Loucy (cell line): ENCODE results near the gene CC2D2B.
"Not testable (repeated sequence)": the region's sequence is repeated elsewhere in the genome, so short reads cannot be mapped to it uniquely, and the experiment has no call there.

Source experiments
- H2AFZ ChIP-seq: fragments of 200-600 bp; sonication (generic); 2 replicates; pipeline ENCODE4 v1.6.0; 2016; ENCODE audit warnings: antibody characterized with exemption, mild to moderate bottlenecking, low read length, moderate library complexity
- H3F3A ChIP-seq: fragments of 200-600 bp; 2 replicates; pipeline ENCODE4 v1.6.0; 2016; ENCODE audit warnings: antibody characterized with exemption, low read depth, mild to moderate bottlenecking
- H3K27me3 ChIP-seq: fragments of 200-600 bp; sonication (generic); 2 replicates; pipeline ENCODE4 v1.6.1; 2014; ENCODE audit warnings: low read length, mild to moderate bottlenecking; ENCODE audit not compliant: insufficient read depth, poor library complexity, severe bottlenecking
- H3K36me3 ChIP-seq: fragments of 200-600 bp; sonication (generic); 2 replicates; pipeline ENCODE4 v1.6.1; 2016; ENCODE audit warnings: low read length; ENCODE audit not compliant: insufficient read depth
- H3K4me1 ChIP-seq: fragments of 200-600 bp; sonication (generic); 2 replicates; pipeline ENCODE4 v1.5.1; 2014; ENCODE audit warnings: low read length, mild to moderate bottlenecking; ENCODE audit not compliant: insufficient read depth, poor library complexity, severe bottlenecking
- H3K4me2 ChIP-seq: fragments of 200-600 bp; sonication (generic); 2 replicates; pipeline ENCODE4 v1.6.0; 2014; ENCODE audit warnings: antibody characterized with exemption, low read length, low read depth, mild to moderate bottlenecking; ENCODE audit not compliant: poor library complexity, severe bottlenecking
- H3K4me3 ChIP-seq: fragments of 200-600 bp; sonication (generic); 2 replicates; pipeline ENCODE4 v1.5.1; 2014; ENCODE audit warnings: low read length, mild to moderate bottlenecking, mixed read lengths; ENCODE audit not compliant: poor library complexity, severe bottlenecking
- H3K79me2 ChIP-seq: fragments of 200-600 bp; sonication (generic); 2 replicates; pipeline ENCODE4 v1.6.1; 2014; ENCODE audit warnings: low read length; ENCODE audit not compliant: insufficient read depth
- H3K9ac ChIP-seq: fragments of 200-600 bp; sonication (generic); 2 replicates; pipeline ENCODE4 v1.6.0; 2014; ENCODE audit warnings: mild to moderate bottlenecking, low read depth, low read length, moderate library complexity; ENCODE audit not compliant: poor library complexity, severe bottlenecking
- H3K9me2 ChIP-seq: fragments of 200-600 bp; sonication (generic); replicated peaks from 2 replicates; pipeline ENCODE4 v1.6.1; 2016; ENCODE audit warnings: low read depth, low read length, mixed read lengths
- H3K9me3 ChIP-seq: fragments of 200-600 bp; sonication (generic); 2 replicates; pipeline ENCODE4 v1.6.1; 2014; ENCODE audit warnings: mild to moderate bottlenecking, antibody characterized with exemption, low read length, low read depth; ENCODE audit not compliant: insufficient read depth
- H4K20me1 ChIP-seq: fragments of 200-600 bp; sonication (generic); 2 replicates; pipeline ENCODE4 v1.6.0; 2014; ENCODE audit warnings: antibody characterized with exemption, low read length, mild to moderate bottlenecking; ENCODE audit not compliant: insufficient read depth, poor library complexity, severe bottlenecking
- EZH2phosphoT487 ChIP-seq: fragments of 200-600 bp; IDR thresholded peaks from 2 replicates; pipeline ENCODE4 v1.6.1; 2018; ENCODE audit warnings: antibody characterized with exemption, mild to moderate bottlenecking, moderate library complexity, borderline replicate concordance
- TF ChIP-seq, protein P1 (sequence below): fragments of 200-600 bp; sonication (generic); conservative IDR thresholded peaks from 2 replicates; pipeline ENCODE4 v1.5.1; 2014; ENCODE audit warnings: mild to moderate bottlenecking, antibody characterized with exemption, low read length

Gene CC2D2B

DNA sequence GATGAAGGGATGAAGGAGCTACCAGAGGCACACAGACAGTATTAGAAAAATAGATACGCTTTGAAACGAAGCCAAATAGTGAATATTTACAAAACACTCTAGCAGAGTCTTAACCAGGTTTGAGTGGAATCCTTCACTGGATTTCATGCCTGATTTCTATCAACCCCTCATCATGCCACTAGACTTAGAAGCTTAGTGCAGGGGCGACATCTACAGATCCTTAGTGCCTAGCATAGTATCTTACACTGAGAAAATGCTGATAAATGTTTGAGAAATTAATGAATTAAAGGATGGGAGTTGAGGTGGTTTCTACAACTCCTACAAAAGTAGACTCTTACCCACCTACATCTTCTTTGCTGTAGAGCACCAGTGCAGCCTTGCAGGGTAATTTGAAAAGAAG lies 80.9 kb downstream of the CC2D2B start:
- H3K9me2 ChIP-seq = no peaks in the 10 kb centered on the region
- no peaks in the 10 kb centered on the region for H3F3A ChIP-seq
- H3K9me3 ChIP-seq = no peaks in the 10 kb centered on the region
- no peak for TF ChIP-seq EZH2phosphoT487
- TF ChIP-seq, protein P1, sequence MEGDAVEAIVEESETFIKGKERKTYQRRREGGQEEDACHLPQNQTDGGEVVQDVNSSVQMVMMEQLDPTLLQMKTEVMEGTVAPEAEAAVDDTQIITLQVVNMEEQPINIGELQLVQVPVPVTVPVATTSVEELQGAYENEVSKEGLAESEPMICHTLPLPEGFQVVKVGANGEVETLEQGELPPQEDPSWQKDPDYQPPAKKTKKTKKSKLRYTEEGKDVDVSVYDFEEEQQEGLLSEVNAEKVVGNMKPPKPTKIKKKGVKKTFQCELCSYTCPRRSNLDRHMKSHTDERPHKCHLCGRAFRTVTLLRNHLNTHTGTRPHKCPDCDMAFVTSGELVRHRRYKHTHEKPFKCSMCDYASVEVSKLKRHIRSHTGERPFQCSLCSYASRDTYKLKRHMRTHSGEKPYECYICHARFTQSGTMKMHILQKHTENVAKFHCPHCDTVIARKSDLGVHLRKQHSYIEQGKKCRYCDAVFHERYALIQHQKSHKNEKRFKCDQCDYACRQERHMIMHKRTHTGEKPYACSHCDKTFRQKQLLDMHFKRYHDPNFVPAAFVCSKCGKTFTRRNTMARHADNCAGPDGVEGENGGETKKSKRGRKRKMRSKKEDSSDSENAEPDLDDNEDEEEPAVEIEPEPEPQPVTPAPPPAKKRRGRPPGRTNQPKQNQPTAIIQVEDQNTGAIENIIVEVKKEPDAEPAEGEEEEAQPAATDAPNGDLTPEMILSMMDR = peak; percentile 42
- no peak overlapping the region for H3K9ac ChIP-seq
- no peaks in the 10 kb centered on the region for H3K27me3 ChIP-seq
- H3K4me3 ChIP-seq = no peak overlapping the region
- H3K36me3 ChIP-seq = no peaks in the 10 kb centered on the region
- H3K79me2 ChIP-seq = no peaks in the 10 kb centered on the region
- H2AFZ ChIP-seq = no peak overlapping the region
- H3K4me2 ChIP-seq = no peak overlapping the region
- no peaks in the 10 kb centered on the region for H4K20me1 ChIP-seq
- H3K4me1 ChIP-seq = no peaks in the 10 kb centered on the region

DNA sequence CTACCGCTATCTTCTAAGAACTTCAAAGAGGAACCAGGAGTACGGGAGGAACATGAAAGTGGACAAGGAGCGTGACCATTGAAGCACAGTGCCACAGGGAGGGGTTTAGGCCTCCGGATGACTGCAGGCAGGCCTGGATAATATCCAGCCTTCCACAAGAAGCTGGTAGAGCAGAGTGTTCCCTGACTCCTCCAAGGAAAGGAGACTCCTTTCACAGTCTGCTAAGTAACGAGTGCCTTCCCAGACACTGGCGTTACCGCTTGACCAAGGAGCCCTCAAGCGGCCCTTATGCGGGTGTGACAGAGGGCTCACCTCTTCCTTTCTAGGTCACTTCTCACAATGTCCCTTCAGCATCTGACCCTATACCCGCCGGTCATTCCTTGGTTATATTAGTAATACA lies 86.6 kb downstream of the CC2D2B start:
- not testable (repeated sequence) for H3F3A ChIP-seq, H4K20me1 ChIP-seq, H3K36me3 ChIP-seq, H3K27me3 ChIP-seq, H3K9me3 ChIP-seq, H3K79me2 ChIP-seq, H3K4me2 ChIP-seq, H3K9ac ChIP-seq, H3K9me2 ChIP-seq, H3K4me3 ChIP-seq, H2AFZ ChIP-seq, H3K4me1 ChIP-seq

DNA sequence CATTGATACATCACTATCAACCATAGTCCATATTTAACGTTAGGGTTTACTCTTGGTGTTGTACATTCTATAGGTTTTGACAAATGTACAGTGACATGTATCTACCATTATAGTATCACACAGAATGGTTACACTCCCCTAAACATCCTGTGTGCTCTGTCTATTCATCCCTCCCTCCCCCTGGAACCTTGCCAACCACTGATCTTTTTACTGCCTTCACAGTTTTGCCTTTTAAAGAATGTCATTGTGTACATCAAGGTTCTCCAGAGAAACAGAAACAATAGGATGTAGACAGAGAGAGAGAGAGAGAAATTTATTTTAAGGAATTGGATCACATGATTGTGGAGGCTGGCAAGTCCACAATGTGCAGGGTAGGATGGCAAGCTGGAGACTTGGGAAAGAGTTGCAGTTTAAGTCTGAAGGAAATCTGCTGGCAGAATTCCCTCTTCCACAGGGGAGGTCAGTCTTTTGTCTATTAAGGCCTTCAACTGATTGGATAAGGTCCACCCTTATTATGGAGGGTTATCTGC lies 90.5 kb downstream of the CC2D2B start:
- Histone ChIP-seq H3K4me1 (no peaks in the 10 kb centered on the region), H3K36me3 (no peaks in the 10 kb centered on the region), H3K9me2 (no peaks in the 10 kb centered on the region), H3K9ac (no peak overlapping the region), H2AFZ (no peak overlapping the region), H3K79me2 (no peaks in the 10 kb centered on the region), H3F3A (no peaks in the 10 kb centered on the region), H3K4me3 (no peak overlapping the region), H4K20me1 (no peaks in the 10 kb centered on the region), H3K4me2 (no peak overlapping the region), H3K27me3 (no peaks in the 10 kb centered on the region), H3K9me3 (no peaks in the 10 kb centered on the region)
- no peak for TF ChIP-seq EZH2phosphoT487
- TF ChIP-seq, protein P1 = no peak

DNA sequence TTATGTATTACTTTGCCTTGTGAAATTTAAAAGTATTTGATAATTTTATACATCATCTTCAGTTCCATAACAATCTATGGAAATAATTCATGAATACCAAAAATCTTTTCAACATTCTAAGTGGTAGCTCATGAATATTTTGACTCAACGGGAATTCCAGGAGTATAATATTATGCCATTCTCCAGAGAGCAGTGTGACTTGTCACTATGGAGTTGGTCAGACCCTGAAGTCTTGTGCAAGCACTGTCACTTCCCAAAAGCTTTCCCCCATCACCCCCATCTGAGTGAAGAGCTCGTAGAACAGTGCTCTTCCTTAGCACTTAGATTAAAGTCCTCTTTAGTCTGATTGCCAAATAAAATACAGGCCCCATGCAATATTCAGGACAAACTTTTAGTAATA lies 106.2 kb downstream of the CC2D2B start:
- H4K20me1 ChIP-seq = no peaks in the 10 kb centered on the region
- H3K4me1 ChIP-seq = no peaks in the 10 kb centered on the region
- no peaks in the 10 kb centered on the region for H3K9me2 ChIP-seq
- H3K9me3 ChIP-seq = no peaks in the 10 kb centered on the region
- no peaks in the 10 kb centered on the region for H3F3A ChIP-seq
- H3K27me3 ChIP-seq = no peaks in the 10 kb centered on the region
- H2AFZ ChIP-seq = no peak overlapping the region
- H3K79me2 ChIP-seq = no peaks in the 10 kb centered on the region
- H3K4me3 ChIP-seq = no peak overlapping the region
- H3K4me2 ChIP-seq = no peak overlapping the region
- H3K36me3 ChIP-seq = no peaks in the 10 kb centered on the region
- no peak for TF ChIP-seq EZH2phosphoT487
- TF ChIP-seq, protein P1 = no peak
- H3K9ac ChIP-seq = no peak overlapping the region
